ENCODE measurements around the gene LY6G5C. TPM values are rescaled to one million over a fixed set of nuclear protein-coding genes. Genes with fewer than 3 reads are reported as not detected.

Gene LY6G5C
- total RNA-seq, 1 donor = 0.43 TPM

- H3K4me3 ChIP-seq (ENCODE audit: low read depth, low read length) = no peak overlapping the region
- DNase-seq (ENCODE audit: low read depth) = no peak
- TF ChIP-seq CTCF (IDR thresholded peaks at IDR 0.05; ENCODE audit: insufficient read depth, low read depth, low read length) = no peak
These were observed 26.8 kb upstream of the LY6G5C start for GRCh38 chr6:31707701-31708100.

GRCh38 chr6:31706599-31706998 lies 25.7 kb upstream of the LY6G5C start, which contains the start of gene LY6G6F:
Gene LY6G6F (plus strand): TSS chr6:31706866. CDS start chr6:31706907, 41 bp downstream.
- no peak for TF ChIP-seq CTCF (IDR thresholded peaks at IDR 0.05; ENCODE audit: insufficient read depth, low read depth, low read length)
- DNase-seq (ENCODE audit: low read depth) = no peak
- no peak within 1 kb of the TSS for H3K4me3 ChIP-seq (ENCODE audit: low read depth, low read length)

- no peak for DNase-seq (ENCODE audit: low read depth)
- H3K4me3 ChIP-seq (ENCODE audit: low read depth, low read length) = no peak overlapping the region
- TF ChIP-seq CTCF (IDR thresholded peaks at IDR 0.05; ENCODE audit: insufficient read depth, low read depth, low read length) = no peak
These were observed 25.1 kb upstream of the LY6G5C start for GRCh38 chr6:31705931-31706330.

- peak; percentile 99 for DNase-seq (ENCODE audit: low read depth)
- peak within 1 kb of the TSS; percentile 99 for H3K4me3 ChIP-seq (ENCODE audit: low read depth, low read length)
- no peak for TF ChIP-seq CTCF (IDR thresholded peaks at IDR 0.05; ENCODE audit: insufficient read depth, low read depth, low read length)
These were observed 22.2 kb upstream of the LY6G5C start, which contains the start of gene ABHD16A for GRCh38 chr6:31702819-31703716. Gene ABHD16A (minus strand): TSS chr6:31703324. CDS start chr6:31703281, 43 bp downstream.

GRCh38 chr6:31702405-31702818 lies 21.5 kb upstream of the LY6G5C start:
- no peak for TF ChIP-seq CTCF (IDR thresholded peaks at IDR 0.05; ENCODE audit: insufficient read depth, low read depth, low read length)
- peak; percentile 34 for DNase-seq (ENCODE audit: low read depth)

GRCh38 chr6:31701666-31702404 lies 21.0 kb upstream of the LY6G5C start:
- H3K4me3 ChIP-seq (ENCODE audit: low read depth, low read length) = peak overlapping the region; percentile 99
- peak; percentile 68 for DNase-seq (ENCODE audit: low read depth)
- TF ChIP-seq CTCF (IDR thresholded peaks at IDR 0.05; ENCODE audit: insufficient read depth, low read depth, low read length) = no peak

More at GRCh38 chr6:31702405-31702818, 21.5 kb upstream of the LY6G5C start:
- H3K4me3 ChIP-seq (ENCODE audit: low read depth, low read length) = peak overlapping the region; percentile 99
